ENCODE results near the gene PPP1R26. TPM values are rescaled to one million over a fixed set of nuclear protein-coding genes. Genes with fewer than 3 reads are reported as not detected.
A peak's percentile ranks its signal among the peaks of the same experiment; 100 is the strongest.
"Not testable (repeated sequence)": the region's sequence is repeated elsewhere in the genome, so short reads cannot be mapped to it uniquely, and the experiment has no call there.

Gene PPP1R26
- total and polyA plus RNA-seq, 9 of the 15 experiments (the other 6 are each of a cell fraction or from before 2014, with no cell fraction given): 0.77 to 26.8 (median 9.3) TPM

GRCh38 chr9:135449532-135449931 lies 30.1 kb upstream of the PPP1R26 start:
- H3K27me3 ChIP-seq (ENCODE audit: control insufficient read depth in 2 of 2, insufficient read depth in 2 of 2, low read length in 2 of 2); in situ Hi-C loops (cut with MboI); BruUV-seq (replicated peaks); FAIRE-seq; H3K9ac ChIP-seq (ENCODE audit: insufficient read depth in 1 of 2, low read depth in 2 of 2, low read length in 2 of 2); H3K4me2 ChIP-seq (ENCODE audit: insufficient read depth, low read length); H3K4me3 ChIP-seq; H3K9me3 ChIP-seq (replicated peaks; ENCODE audit: control insufficient read depth, insufficient read depth, low read depth, low read length); intact Hi-C loops (cut with micrococcal nuclease); H2AFZ ChIP-seq (ENCODE audit: low read depth, low read length); H3K79me2 ChIP-seq (ENCODE audit: control insufficient read depth, insufficient read depth, low read length); CTCF ChIA-PET (ENCODE audit: low intra/inter-chr PET ratio); H4K20me1 ChIP-seq (replicated peaks; ENCODE audit: control insufficient read depth, insufficient read depth, low read length); H3K9me1 ChIP-seq (ENCODE audit: control insufficient read depth, insufficient read depth, low read length); H3K36me3 ChIP-seq (ENCODE audit: control insufficient read depth, insufficient read depth, low read length); H3K27ac ChIP-seq (ENCODE audit: extremely low read depth, low read depth, low read length); TF ChIP-seq ATF3 (CRISPR knock-in tag; conservative IDR thresholded peaks at IDR 0.05); FOXM1 (CRISPR knock-in tag; IDR thresholded peaks at IDR 0.05; ENCODE audit: low read depth): not testable (repeated sequence)
- ATAC-seq (peak; percentile 72), DNase-seq (ENCODE audit: extremely low read depth in 1 of 4, low spot score in 3 of 4) (peak in 3 of 4 experiments; percentile 17 to 50 (median 23))
- peaks cover 7 to 18% of the 10 kb centered on the region in 2 experiments; a peak in 3 of 5 replicates for H3K4me1 ChIP-seq (replicated peaks in 1 of 2; ENCODE audit: control insufficient read depth in 2 of 2, insufficient read depth in 2 of 2, low read length in 2 of 2)
- POLR2A ChIA-PET: interaction anchor here (1.6 kb wide), 1 partner anchor 32 kb away, joined by 5 read pairs; no protein-coding TSS in a partner anchor
- 18% methylated on average over 11 of the region's 11 CpGs for WGBS (ENCODE audit: insufficient coverage, low coverage, missing lambda C conversion rate)
- peak; percentile 70; the same call in 1 of the 2 replicates for TF ChIP-seq CTBP1 (IDR thresholded peaks at IDR 0.05; ENCODE audit: borderline replicate concordance)
- TF ChIP-seq SMARCA4 (IDR thresholded peaks at IDR 0.05): peak; percentile 50
- peak; percentile 45 for TF ChIP-seq CXXC5 (CRISPR knock-in tag; IDR thresholded peaks at IDR 0.05)
- TF ChIP-seq ATF4 (CRISPR knock-in tag; IDR thresholded peaks at IDR 0.05): peak; percentile 43; the same call in 1 of the 2 replicates
- peak; percentile 68 for TF ChIP-seq ADNP (tag; IDR thresholded peaks at IDR 0.05)
- TF ChIP-seq CC2D1A (IDR thresholded peaks at IDR 0.05): peak; percentile 48; the same call in 1 of the 2 replicates
- TF ChIP-seq MTA2 (IDR thresholded peaks at IDR 0.05; ENCODE audit: low read depth): peak; percentile 52
- TF ChIP-seq KLF16 (IDR thresholded peaks at IDR 0.05): 0 out of 2 replicates have a peak, but pooled peaks have one; percentile 50
- TF ChIP-seq HDAC2 (IDR thresholded peaks at IDR 0.05): peak; percentile 59
- peak; percentile 58 for TF ChIP-seq EP300 (IDR thresholded peaks at IDR 0.05; ENCODE audit: low read length)
- TF ChIP-seq IRF9 (tag; IDR thresholded peaks at IDR 0.05): peak; percentile 59; the same call in 1 of the 2 replicates
- peak; percentile 90 for TF ChIP-seq TAL1 (IDR thresholded peaks at IDR 0.05)
- peak; percentile 88 for TF ChIP-seq CBFA2T3 (IDR thresholded peaks at IDR 0.05)
- TF ChIP-seq TCF3 (CRISPR knock-in tag; IDR thresholded peaks at IDR 0.05): peak; percentile 84
- TF ChIP-seq HES1 (IDR thresholded peaks at IDR 0.05; ENCODE audit: low read depth): 0 out of 2 replicates have a peak, but pooled peaks have one; percentile 14
- TF ChIP-seq ATF3 (IDR thresholded peaks at IDR 0.05): peak; percentile 95
- peak; percentile 86 for TF ChIP-seq ARID1B (IDR thresholded peaks at IDR 0.05)
- peak; percentile 63 for TF ChIP-seq FOXM1 (IDR thresholded peaks at IDR 0.05; ENCODE audit: low read depth)
- TF ChIP-seq CEBPB (tag; IDR thresholded peaks at IDR 0.05): peak; percentile 84
- TF ChIP-seq NCOR1 (IDR thresholded peaks at IDR 0.05): peak; percentile 64

Data from K562 (cell line).